ENCODE measurements around the gene FBF1. TPM values are rescaled to one million over a fixed set of nuclear protein-coding genes. Genes with fewer than 3 reads are reported as not detected.
A peak's percentile ranks its signal among the peaks of the same experiment; 100 is the strongest.

The FBF1 gene
- total RNA-seq, 1 experiment from 2014 or later, result 22.8 TPM

DNA sequence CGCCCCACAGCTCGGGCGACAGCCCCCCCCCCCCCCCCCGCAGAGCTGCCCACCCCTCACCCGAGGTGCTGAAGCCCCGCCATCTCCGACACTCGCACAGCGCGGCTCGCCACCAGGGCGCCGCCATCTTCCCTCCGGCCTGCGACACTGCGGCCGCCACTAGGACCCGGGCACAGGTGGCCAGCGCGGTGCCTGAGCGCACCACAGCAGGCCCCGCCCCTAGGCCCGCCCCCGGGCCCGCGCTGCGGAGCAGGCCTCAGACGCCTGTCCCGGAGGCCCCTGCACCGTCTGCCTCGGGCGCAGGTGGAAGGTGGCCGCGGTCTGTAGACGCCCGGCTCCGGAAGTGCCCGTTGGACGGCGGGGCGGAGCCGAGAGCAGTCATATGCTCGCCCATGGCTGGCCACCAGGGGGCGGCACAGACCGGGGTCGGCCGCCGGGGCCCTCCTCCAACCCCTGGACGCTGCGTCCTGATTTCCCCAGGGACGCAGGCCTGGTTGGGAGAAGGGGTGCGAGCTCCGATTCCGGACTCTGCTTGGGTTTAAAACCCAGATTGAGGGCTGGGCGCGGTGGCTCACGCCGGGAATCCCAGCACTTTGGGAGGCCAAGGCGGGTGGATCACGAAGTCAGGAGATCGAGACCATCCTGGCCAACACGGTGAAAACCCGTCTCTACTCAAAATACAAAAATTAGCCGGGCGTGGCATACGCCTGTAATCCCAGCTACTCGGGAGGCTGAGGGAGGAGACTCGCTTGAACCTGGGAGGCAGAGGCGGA is 35.9 kb downstream of the FBF1 start, which contains the start of gene MRPL38:
MRPL38 (minus strand) TSS at position 136 of the 773 bp plus-strand sequence; CDS start at position 127, 9 bp downstream.
- Histone ChIP-seq H4K20me1 (ENCODE audit: insufficient read depth) (no peaks in the 10 kb centered on the region), H3K27me3 (ENCODE audit: insufficient read depth, low read length) (no peaks in the 10 kb centered on the region), H3K79me2 (ENCODE audit: insufficient read depth, low read length) (peaks cover 29% of the 10 kb centered on the region), H3K27ac (ENCODE audit: low read depth, low read length) (peak within 1 kb of the TSS; percentile 80), H3K4me1 (ENCODE audit: control insufficient read depth in 1 of 2, insufficient read depth in 2 of 2, low read length in 2 of 2) (peaks cover 24 to 36% of the 10 kb centered on the region in 2 experiments), H3K9ac (ENCODE audit: low read length) (peak within 1 kb of the TSS; percentile 98), H3K9me3 (ENCODE audit: control insufficient read depth in 1 of 2, insufficient read depth in 1 of 2, low read depth in 1 of 2, low read length in 2 of 2) (no peaks in the 10 kb centered on the region), H2AFZ (ENCODE audit: low read depth, low read length, poor library complexity, severe bottlenecking) (peak within 1 kb of the TSS; percentile 80), H3K4me2 (ENCODE audit: low read length) (peak within 1 kb of the TSS; percentile 100), H3K4me3 (replicated peaks in 1 of 2; ENCODE audit: low read depth in 1 of 2, low read length in 2 of 2) (peak within 1 kb of the TSS; percentile 88 to 100), H3K36me3 (ENCODE audit: control insufficient read depth in 1 of 2, insufficient read depth in 2 of 2, low read length in 2 of 2) (peaks cover 15 to 21% of the 10 kb centered on the region in 2 experiments), H3K9me2 (ENCODE audit: insufficient read depth) (no peaks in the 10 kb centered on the region)
- ChIA-PET POLR2A (interaction anchor here (0.6 to 2.7 kb wide), 20 partner anchors 10 to 326 kb away, joined by 3 to 11 read pairs (median 4); partner anchors contain the start of genes ACOX1, CDK3, FBF1 and TEN1), RAD21 (ENCODE audit: low non-redundant PET in 1 of 2, low total read pairs in 2 of 2, uncharacterized antibody in 2 of 2, unreplicated experiment in 2 of 2) (interaction anchor here (0.6 to 1.4 kb wide), 7 partner anchors 15 to 217 kb away, joined by 3 to 7 read pairs (median 5); partner anchors contain the start of gene CDK3 (in 1 of the 2)), CTCF (interaction anchor here (0.7 to 2.8 kb wide), 23 partner anchors 10 to 492 kb away, joined by 3 to 68 read pairs (median 4); partner anchors contain the start of genes CDK3, FBF1, TRIM47 and UBALD2)
- ATAC-seq, result peak; percentile 95
- intact Hi-C loops (cut with micrococcal nuclease), result loop anchor here (1.0 to 10.0 kb wide), 6 partner anchors 22 to 374 kb away; partner anchors contain the start of genes ACOX1, EXOC7, FBF1 and TEN1
- peak; percentile 96 for DNase-seq (ENCODE audit: low read depth, low spot score)
- BruUV-seq (replicated peaks), result TSS peak; percentile 96
- TF ChIP-seq ZFX (IDR thresholded peaks at IDR 0.05), result peak; percentile 82; the same call in 1 of the 2 replicates
- TF ChIP-seq, protein P1, sequence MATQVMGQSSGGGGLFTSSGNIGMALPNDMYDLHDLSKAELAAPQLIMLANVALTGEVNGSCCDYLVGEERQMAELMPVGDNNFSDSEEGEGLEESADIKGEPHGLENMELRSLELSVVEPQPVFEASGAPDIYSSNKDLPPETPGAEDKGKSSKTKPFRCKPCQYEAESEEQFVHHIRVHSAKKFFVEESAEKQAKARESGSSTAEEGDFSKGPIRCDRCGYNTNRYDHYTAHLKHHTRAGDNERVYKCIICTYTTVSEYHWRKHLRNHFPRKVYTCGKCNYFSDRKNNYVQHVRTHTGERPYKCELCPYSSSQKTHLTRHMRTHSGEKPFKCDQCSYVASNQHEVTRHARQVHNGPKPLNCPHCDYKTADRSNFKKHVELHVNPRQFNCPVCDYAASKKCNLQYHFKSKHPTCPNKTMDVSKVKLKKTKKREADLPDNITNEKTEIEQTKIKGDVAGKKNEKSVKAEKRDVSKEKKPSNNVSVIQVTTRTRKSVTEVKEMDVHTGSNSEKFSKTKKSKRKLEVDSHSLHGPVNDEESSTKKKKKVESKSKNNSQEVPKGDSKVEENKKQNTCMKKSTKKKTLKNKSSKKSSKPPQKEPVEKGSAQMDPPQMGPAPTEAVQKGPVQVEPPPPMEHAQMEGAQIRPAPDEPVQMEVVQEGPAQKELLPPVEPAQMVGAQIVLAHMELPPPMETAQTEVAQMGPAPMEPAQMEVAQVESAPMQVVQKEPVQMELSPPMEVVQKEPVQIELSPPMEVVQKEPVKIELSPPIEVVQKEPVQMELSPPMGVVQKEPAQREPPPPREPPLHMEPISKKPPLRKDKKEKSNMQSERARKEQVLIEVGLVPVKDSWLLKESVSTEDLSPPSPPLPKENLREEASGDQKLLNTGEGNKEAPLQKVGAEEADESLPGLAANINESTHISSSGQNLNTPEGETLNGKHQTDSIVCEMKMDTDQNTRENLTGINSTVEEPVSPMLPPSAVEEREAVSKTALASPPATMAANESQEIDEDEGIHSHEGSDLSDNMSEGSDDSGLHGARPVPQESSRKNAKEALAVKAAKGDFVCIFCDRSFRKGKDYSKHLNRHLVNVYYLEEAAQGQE (IDR thresholded peaks at IDR 0.05; ENCODE audit: low read depth), result no peak
- TF ChIP-seq POLR2AphosphoS5 (IDR thresholded peaks at IDR 0.05; ENCODE audit: low read depth, low read length), result peak; percentile 85
- TF ChIP-seq EZH2phosphoT487 (IDR thresholded peaks at IDR 0.05; ENCODE audit: borderline replicate concordance), result no peak
- no peak; the same call in 1 of the 2 replicates for TF ChIP-seq ELF1 (IDR thresholded peaks at IDR 0.05; ENCODE audit: borderline replicate concordance, low read depth)
- peak; percentile 89 for TF ChIP-seq EGR1 (IDR thresholded peaks at IDR 0.05; ENCODE audit: low read depth)
- TF ChIP-seq EZH2 (IDR thresholded peaks at IDR 0.05), result no peak
- TF ChIP-seq, protein P2, sequence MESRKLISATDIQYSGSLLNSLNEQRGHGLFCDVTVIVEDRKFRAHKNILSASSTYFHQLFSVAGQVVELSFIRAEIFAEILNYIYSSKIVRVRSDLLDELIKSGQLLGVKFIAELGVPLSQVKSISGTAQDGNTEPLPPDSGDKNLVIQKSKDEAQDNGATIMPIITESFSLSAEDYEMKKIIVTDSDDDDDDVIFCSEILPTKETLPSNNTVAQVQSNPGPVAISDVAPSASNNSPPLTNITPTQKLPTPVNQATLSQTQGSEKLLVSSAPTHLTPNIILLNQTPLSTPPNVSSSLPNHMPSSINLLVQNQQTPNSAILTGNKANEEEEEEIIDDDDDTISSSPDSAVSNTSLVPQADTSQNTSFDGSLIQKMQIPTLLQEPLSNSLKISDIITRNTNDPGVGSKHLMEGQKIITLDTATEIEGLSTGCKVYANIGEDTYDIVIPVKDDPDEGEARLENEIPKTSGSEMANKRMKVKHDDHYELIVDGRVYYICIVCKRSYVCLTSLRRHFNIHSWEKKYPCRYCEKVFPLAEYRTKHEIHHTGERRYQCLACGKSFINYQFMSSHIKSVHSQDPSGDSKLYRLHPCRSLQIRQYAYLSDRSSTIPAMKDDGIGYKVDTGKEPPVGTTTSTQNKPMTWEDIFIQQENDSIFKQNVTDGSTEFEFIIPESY (IDR thresholded peaks at IDR 0.05; ENCODE audit: extremely low read depth, insufficient replicate concordance, low read length), result no peak
- TF ChIP-seq FOSL1 (IDR thresholded peaks at IDR 0.05; ENCODE audit: low read depth), result no peak
- peak; percentile 96 for TF ChIP-seq YY1 (IDR thresholded peaks at IDR 0.05; ENCODE audit: extremely low read depth, insufficient replicate concordance, low read depth, low read length)
- TF ChIP-seq CEBPB (IDR thresholded peaks at IDR 0.05; ENCODE audit: low read depth), result no peak; the same call in 1 of the 2 replicates
- TF ChIP-seq RAD21 (IDR thresholded peaks at IDR 0.05; ENCODE audit: low read depth), result peak; percentile 100
- TF ChIP-seq ZNF274 (IDR thresholded peaks at IDR 0.05; ENCODE audit: low read depth, low read length), result no peak
- peak; percentile 34 for TF ChIP-seq POLR2A (IDR thresholded peaks at IDR 0.05; ENCODE audit: borderline replicate concordance, extremely low read depth, insufficient read depth, insufficient read length)
- TF ChIP-seq SIN3A (IDR thresholded peaks at IDR 0.05; ENCODE audit: low read depth), result peak; percentile 64; the same call in 1 of the 2 replicates
- TF ChIP-seq SRF (IDR thresholded peaks at IDR 0.05; ENCODE audit: low read depth), result no peak; the same call in 1 of the 2 replicates
- peak; percentile 98 for TF ChIP-seq CTCF (IDR thresholded peaks at IDR 0.05 in 2 of 3, conservative IDR thresholded peaks at IDR 0.05 in 1 of 3; ENCODE audit: borderline replicate concordance in 1 of 3, insufficient read depth in 1 of 3, low read depth in 2 of 3, low read length in 2 of 3)
- TF ChIP-seq, protein P3, sequence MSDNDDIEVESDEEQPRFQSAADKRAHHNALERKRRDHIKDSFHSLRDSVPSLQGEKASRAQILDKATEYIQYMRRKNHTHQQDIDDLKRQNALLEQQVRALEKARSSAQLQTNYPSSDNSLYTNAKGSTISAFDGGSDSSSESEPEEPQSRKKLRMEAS (IDR thresholded peaks at IDR 0.05), result peak; percentile 98

All from HCT116 (cell line).